Liver (tissue), 9 donors: ENCODE results near the gene LHFPL2. TPM values are rescaled to one million over a fixed set of nuclear protein-coding genes. Genes with fewer than 3 reads are reported as not detected.
A peak's percentile ranks its signal among the peaks of the same experiment; 100 is the strongest.

Experiments
- DNase-seq: peaks from one replicate; pipeline ENCODE4 v3.0.0-alpha.2; 2017; ENCODE audit warnings: low spot score
- H3K27ac ChIP-seq, 2 donors: one replicate each; pipeline ENCODE4 v1.7.0; 2013; ENCODE audit warnings: inconsistent platforms in 2 of 2, low read length in 2 of 2, control low read depth in 1 of 2, low read depth in 1 of 2, mild to moderate bottlenecking in 1 of 2
- H3K27me3 ChIP-seq, 4 donors: one replicate each; pipeline versions ENCODE4 v1.6.1 to v1.7.0; 2013; ENCODE audit warnings: low read length in 3 of 4, inconsistent platforms in 1 of 4, mild to moderate bottlenecking in 1 of 4, moderate library complexity in 1 of 4; ENCODE audit not compliant: control insufficient read depth in 4 of 4, insufficient read depth in 4 of 4
- H3K36me3 ChIP-seq, 4 donors: one replicate each; pipeline versions ENCODE4 v1.6.1 to v1.7.0; 2013; ENCODE audit warnings: low read length in 3 of 4, mild to moderate bottlenecking in 3 of 4, low read depth in 1 of 4, moderate library complexity in 1 of 4; ENCODE audit not compliant: control insufficient read depth in 4 of 4, insufficient read depth in 3 of 4
- H3K4me1 ChIP-seq, 4 donors: one replicate each; pipeline versions ENCODE4 v1.6.1 to v1.7.0; 2013; ENCODE audit warnings: low read length in 3 of 4, mild to moderate bottlenecking in 3 of 4, moderate library complexity in 1 of 4; ENCODE audit not compliant: control insufficient read depth in 4 of 4, insufficient read depth in 4 of 4
- H3K4me3 ChIP-seq, 3 donors: one replicate each; pipeline versions ENCODE4 v1.6.1 to v1.7.0; 2013; ENCODE audit warnings: low read length in 3 of 3, control low read depth in 1 of 3, low read depth in 1 of 3, mild to moderate bottlenecking in 1 of 3
- H3K9ac ChIP-seq, 2 donors: one replicate each; pipeline ENCODE4 v1.7.0; 2013; ENCODE audit warnings: low read length in 2 of 2, mild to moderate bottlenecking in 2 of 2, moderate library complexity in 2 of 2, control low read depth in 1 of 2, low read depth in 1 of 2
- H3K9me3 ChIP-seq, 4 donors: one replicate each; pipeline versions ENCODE4 v1.6.1 to v1.7.0; 2013; ENCODE audit warnings: low read length in 3 of 4; ENCODE audit not compliant: control insufficient read depth in 4 of 4
- ATF3 ChIP-seq: IDR thresholded peaks from 2 replicates; pipeline ENCODE4 v1.6.1; 2016; ENCODE audit warnings: antibody characterized with exemption
- CTCF ChIP-seq: fragments of 150-350 bp; IDR thresholded peaks from 2 replicates; pipeline ENCODE4 v1.5.1; 2017; ENCODE audit warnings: improper control_type of control experiment, low read depth, low read length; ENCODE audit not compliant: missing input control
- EGR1 ChIP-seq, 2 donors: IDR thresholded peaks; 2 replicates each; pipeline ENCODE4 v1.6.1; 2016 to 2018; ENCODE audit warnings: antibody characterized with exemption in 2 of 2, low read depth in 2 of 2
- FOXA1 ChIP-seq: IDR thresholded peaks from 2 replicates; pipeline ENCODE4 v1.6.1; 2016; ENCODE audit warnings: antibody characterized with exemption
- FOXA2 ChIP-seq: IDR thresholded peaks from 2 replicates; pipeline ENCODE4 v1.6.1; 2016; ENCODE audit warnings: antibody characterized with exemption
- GABPA ChIP-seq, 2 donors: IDR thresholded peaks in 1 of 2; conservative IDR thresholded peaks in 1 of 2; 2 replicates each; pipeline ENCODE4 v1.6.1; 2016; ENCODE audit warnings: antibody characterized with exemption in 2 of 2, mild to moderate bottlenecking in 1 of 2, moderate library complexity in 1 of 2
- HNF4A ChIP-seq, 2 donors: conservative IDR thresholded peaks; 2 replicates each; pipeline ENCODE4 v1.6.1; 2016; ENCODE audit warnings: antibody characterized with exemption in 2 of 2, mild to moderate bottlenecking in 2 of 2
- HNF4G ChIP-seq: IDR thresholded peaks from 2 replicates; pipeline ENCODE4 v1.6.1; 2016; ENCODE audit warnings: antibody characterized with exemption
- JUND ChIP-seq, 2 donors: IDR thresholded peaks; 2 replicates each; pipeline ENCODE4 v1.6.1; 2016; ENCODE audit warnings: antibody characterized with exemption in 2 of 2
- MAX ChIP-seq: IDR thresholded peaks from 2 replicates; pipeline ENCODE4 v1.6.1; 2016; ENCODE audit warnings: antibody characterized with exemption
- RAD21 ChIP-seq, 2 donors: IDR thresholded peaks; 2 replicates each; pipeline ENCODE4 v1.6.1; 2016; ENCODE audit warnings: antibody characterized with exemption in 2 of 2, mild to moderate bottlenecking in 2 of 2
- REST ChIP-seq: IDR thresholded peaks from 2 replicates; pipeline ENCODE4 v1.6.1; 2016; ENCODE audit warnings: antibody characterized with exemption, mild to moderate bottlenecking
- RXRA ChIP-seq, 2 donors: IDR thresholded peaks; 2 replicates each; pipeline ENCODE4 v1.6.1; 2017 to 2018; ENCODE audit warnings: antibody characterized with exemption in 2 of 2, mild to moderate bottlenecking in 1 of 2
- SP1 ChIP-seq: IDR thresholded peaks from 2 replicates; pipeline ENCODE4 v1.6.1; 2018; ENCODE audit warnings: antibody characterized with exemption, mild to moderate bottlenecking
- TAF1 ChIP-seq: conservative IDR thresholded peaks from 2 replicates; pipeline ENCODE4 v1.6.1; 2016; ENCODE audit warnings: antibody characterized with exemption, mild to moderate bottlenecking
- ZBTB33 ChIP-seq: IDR thresholded peaks from 2 replicates; pipeline ENCODE4 v1.6.1; 2016; ENCODE audit warnings: antibody characterized with exemption
- WGBS: extraction: QIAGEN DNeasy Blood & Tissue Kit; methylation state at CpG from one replicate; pipeline ENCODE4 v1.1.7; 2013; 5-methylcytosine and 5-hydroxymethylcytosine counted together
- polyA plus RNA-seq, 2 donors: library from polyadenylated mRNA; stranded (reverse) in 1 of 2; unstranded in 1 of 2; fragments of 200-250 nt in 1 of 2; fragments of >200 nt in 1 of 2; fragmentation: Nextera tagmentation in 1 of 2; extraction: Ambion mirVana in 1 of 2; gene quantifications; one replicate each; pipeline versions ENCODE4 v1.2.1 to v1.2.3, GENCODE V29; 2013 to 2015
- total RNA-seq, 2 donors: library from RNA; depleted of rRNA; stranded (reverse); fragments of >200 nt; gene quantifications; one replicate each; pipeline ENCODE4 v1.2.3, GENCODE V29; 2014
- donor health status: healthy.
- donor health status: healthy.
- donor health status: healthy.
- donor health status: healthy.
- donor health status: healthy.

Gene LHFPL2
- total and polyA plus RNA-seq, 4 donors: 1.6 to 9.4 (median 5.6) TPM

GRCh38 chr5:78605611-78606010 is 43.0 kb downstream of the LHFPL2 start:
- DNase-seq: no peak
- WGBS: over 99% methylated on average over 2 of the region's 2 CpGs
- no peaks in the 10 kb centered on the region for H3K27me3 ChIP-seq
- no peak for TF ChIP-seq ZBTB33
- no peak for TF ChIP-seq GABPA (IDR thresholded peaks at IDR 0.05 in 1 of 2, conservative IDR thresholded peaks at IDR 0.05 in 1 of 2)
- TF ChIP-seq SP1: no peak
- no peak for TF ChIP-seq FOXA1
- TF ChIP-seq EGR1 (IDR thresholded peaks at IDR 0.05; ENCODE audit: low read depth in 2 of 2): no peak
- no peak for TF ChIP-seq MAX
- no peak for TF ChIP-seq FOXA2
- TF ChIP-seq ATF3: no peak
- no peak for TF ChIP-seq CTCF
- no peak for TF ChIP-seq HNF4G
- no peak for TF ChIP-seq JUND (IDR thresholded peaks at IDR 0.05)
- TF ChIP-seq RAD21 (IDR thresholded peaks at IDR 0.05): no peak
- no peak for TF ChIP-seq HNF4A (conservative IDR thresholded peaks at IDR 0.05)
- TF ChIP-seq RXRA (IDR thresholded peaks at IDR 0.05): no peak
- no peak for TF ChIP-seq REST
- no peak for TF ChIP-seq TAF1
- H3K4me1 ChIP-seq: no peaks in the 10 kb centered on the region
- H3K9ac ChIP-seq: no peak overlapping the region
- H3K4me3 ChIP-seq: no peak overlapping the region
- H3K9me3 ChIP-seq: no peaks in the 10 kb centered on the region
- H3K27ac ChIP-seq: no peak overlapping the region
- no peaks in the 10 kb centered on the region for H3K36me3 ChIP-seq

GRCh38 chr5:78604689-78605285 is 43.8 kb downstream of the LHFPL2 start:
- no peak overlapping the region for H3K27ac ChIP-seq
- H3K4me3 ChIP-seq: no peak overlapping the region
- H3K36me3 ChIP-seq: no peaks in the 10 kb centered on the region
- DNase-seq: no peak
- no peaks in the 10 kb centered on the region for H3K9me3 ChIP-seq
- 68% methylated on average over 4 of the region's 4 CpGs for WGBS
- H3K27me3 ChIP-seq: no peaks in the 10 kb centered on the region
- H3K9ac ChIP-seq: no peak overlapping the region
- TF ChIP-seq EGR1 (IDR thresholded peaks at IDR 0.05; ENCODE audit: low read depth in 2 of 2) (no peak), HNF4A (conservative IDR thresholded peaks at IDR 0.05) (peak; percentile 20 to 36)
- H3K4me1 ChIP-seq: no peaks in the 10 kb centered on the region
